BLaER1 treated with 17β-estradiol and CSF1 and Interleukin-3, amounts not matched to agents 10 nM and 100 nM (cell line): ENCODE results near the gene SLC22A4.

Experiments used
- H3K27ac ChIP-seq, 11 experiments: shearing (Covaris generic); formaldehyde crosslinking; 2 replicates each; pipeline ENCODE4 v1.8.1; 2022
- H3K27me3 ChIP-seq, 11 experiments: shearing (Covaris generic); formaldehyde crosslinking; 2 replicates each; pipeline ENCODE4 v1.8.1; 2022
- H3K36me3 ChIP-seq, 11 experiments: shearing (Covaris generic); formaldehyde crosslinking; 2 replicates each; pipeline ENCODE4 v1.8.1; 2022
- H3K4me1 ChIP-seq, 10 experiments: shearing (Covaris generic); formaldehyde crosslinking; 2 replicates each; pipeline ENCODE4 v1.8.1; 2022
- H3K4me2 ChIP-seq, 11 experiments: shearing (Covaris generic); formaldehyde crosslinking; 2 replicates each; pipeline ENCODE4 v1.8.1; 2022
- H3K4me3 ChIP-seq, 10 experiments: shearing (Covaris generic); formaldehyde crosslinking; 2 replicates each; pipeline ENCODE4 v1.8.1; 2022
- H3K9ac ChIP-seq, 11 experiments: shearing (Covaris generic); formaldehyde crosslinking; 2 replicates each; pipeline ENCODE4 v1.8.1; 2022
- H3K9me3 ChIP-seq, 11 experiments: shearing (Covaris generic); formaldehyde crosslinking; replicated peaks in 1 of 11; 2 replicates each; pipeline ENCODE4 v1.8.1; 2022
- H4K20me1 ChIP-seq, 11 experiments: shearing (Covaris generic); formaldehyde crosslinking; 2 replicates each; pipeline ENCODE4 v1.8.1; 2022
- Cebpa-rat ChIP-seq, 11 experiments: shearing (Covaris generic); IDR thresholded peaks; 2 replicates each; pipeline ENCODE4 v1.8.1; 2022

SLC22A4 gene

DNA sequence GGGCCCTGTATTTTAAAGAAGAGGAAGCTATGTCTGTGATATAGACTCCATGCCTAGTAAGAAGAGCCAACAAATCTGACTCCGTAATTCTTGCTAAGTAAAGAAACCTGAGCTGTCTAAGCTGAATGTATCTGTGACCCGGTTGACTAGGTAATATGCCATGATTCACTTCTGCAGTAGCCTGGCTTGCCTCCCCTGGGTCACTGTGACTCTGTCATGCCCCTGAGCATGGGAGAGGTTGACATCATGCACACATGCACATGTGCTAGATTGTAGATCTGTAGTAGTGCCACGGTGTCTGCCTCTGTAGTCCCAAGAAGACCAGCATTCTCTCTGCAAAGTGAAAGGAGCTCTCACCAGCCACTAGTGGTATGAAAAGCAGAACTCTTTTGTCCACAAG lies 84.4 kb downstream of the SLC22A4 start:
- Histone ChIP-seq H3K9me3 (no peaks in the 10 kb centered on the region), H4K20me1 (peaks cover 0 to 7% (median 0%) of the 10 kb centered on the region in 11 experiments; a peak in 3 of 22 replicates), H3K4me2 (no peak overlapping the region), H3K4me3 (no peak overlapping the region), H3K27ac (no peak overlapping the region), H3K4me1 (peaks cover 0 to 6% (median 0%) of the 10 kb centered on the region in 10 experiments; a peak in 2 of 20 replicates), H3K9ac (no peak overlapping the region), H3K36me3 (peaks cover 0 to 7% (median 0%) of the 10 kb centered on the region in 11 experiments; a peak in 3 of 22 replicates), H3K27me3 (no peaks in the 10 kb centered on the region)
- TF ChIP-seq Cebpa-rat (IDR thresholded peaks at IDR 0.05), result no peak

DNA sequence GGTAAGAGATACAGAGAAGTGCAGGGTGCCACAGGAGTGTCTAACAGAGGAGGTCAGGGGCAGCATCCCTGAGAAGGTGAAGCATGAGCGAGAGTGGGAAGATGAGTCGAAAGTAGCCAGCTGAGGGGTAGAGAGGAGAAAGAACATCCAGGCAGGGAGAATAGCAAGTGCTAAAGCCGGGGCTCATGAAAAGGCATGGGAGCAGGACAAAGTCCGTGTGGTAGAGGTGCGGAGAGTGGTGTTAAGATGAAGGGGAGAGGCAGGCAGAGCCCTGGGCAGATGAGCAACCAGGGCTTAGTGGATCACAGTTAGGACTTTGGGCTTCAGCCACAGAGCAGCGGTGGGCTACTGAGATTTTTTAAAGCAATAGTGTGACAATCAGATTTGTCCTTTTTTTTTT lies 85.9 kb downstream of the SLC22A4 start:
- H3K27ac ChIP-seq, result no peak overlapping the region
- H3K9ac ChIP-seq, result no peak overlapping the region
- no peaks in the 10 kb centered on the region for H3K9me3 ChIP-seq
- TF ChIP-seq Cebpa-rat (IDR thresholded peaks at IDR 0.05), result no peak
- peaks cover 0 to 7% (median 0%) of the 10 kb centered on the region in 11 experiments; a peak in 3 of 22 replicates for H4K20me1 ChIP-seq
- no peak overlapping the region for H3K4me2 ChIP-seq
- H3K36me3 ChIP-seq, result peaks cover 0 to 14% (median 0%) of the 10 kb centered on the region in 11 experiments; a peak in 3 of 22 replicates
- no peaks in the 10 kb centered on the region for H3K27me3 ChIP-seq
- no peak overlapping the region for H3K4me3 ChIP-seq
- H3K4me1 ChIP-seq, result peaks cover 0 to 6% (median under 1%) of the 10 kb centered on the region in 10 experiments; a peak in 7 of 20 replicates

DNA sequence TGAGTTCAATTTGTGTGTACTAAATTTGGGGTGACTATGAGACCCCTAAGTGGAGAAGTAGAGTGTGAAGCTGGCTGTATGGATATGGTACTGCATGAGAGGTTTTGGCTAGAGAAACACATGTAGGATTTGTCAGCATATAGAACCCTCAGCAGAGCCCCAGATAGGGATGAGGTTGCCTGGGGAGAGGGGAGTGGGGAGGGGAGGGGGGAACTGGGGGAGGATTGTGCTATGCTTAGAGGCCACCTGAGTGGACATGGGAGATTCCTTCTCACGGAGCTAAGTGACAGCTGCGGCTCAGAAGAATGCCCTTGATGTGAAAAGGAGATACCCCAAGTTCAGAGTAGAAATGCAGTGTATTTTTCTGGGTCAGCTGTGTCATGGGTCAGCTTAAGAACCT lies 86.5 kb downstream of the SLC22A4 start:
- H3K4me1 ChIP-seq, result peaks cover 3 to 9% (median 6%) of the 10 kb centered on the region in 10 experiments; a peak in 13 of 20 replicates
- H3K9me3 ChIP-seq, result no peaks in the 10 kb centered on the region
- H4K20me1 ChIP-seq, result peaks cover 0 to 7% (median 0%) of the 10 kb centered on the region in 11 experiments; a peak in 3 of 22 replicates
- peaks cover 0 to 14% (median 0%) of the 10 kb centered on the region in 11 experiments; a peak in 3 of 22 replicates for H3K36me3 ChIP-seq
- H3K27ac ChIP-seq, result no peak overlapping the region
- H3K4me3 ChIP-seq, result no peak overlapping the region
- no peak overlapping the region for H3K9ac ChIP-seq
- no peak overlapping the region for H3K4me2 ChIP-seq
- no peak for TF ChIP-seq Cebpa-rat (IDR thresholded peaks at IDR 0.05)
- H3K27me3 ChIP-seq, result no peaks in the 10 kb centered on the region

DNA sequence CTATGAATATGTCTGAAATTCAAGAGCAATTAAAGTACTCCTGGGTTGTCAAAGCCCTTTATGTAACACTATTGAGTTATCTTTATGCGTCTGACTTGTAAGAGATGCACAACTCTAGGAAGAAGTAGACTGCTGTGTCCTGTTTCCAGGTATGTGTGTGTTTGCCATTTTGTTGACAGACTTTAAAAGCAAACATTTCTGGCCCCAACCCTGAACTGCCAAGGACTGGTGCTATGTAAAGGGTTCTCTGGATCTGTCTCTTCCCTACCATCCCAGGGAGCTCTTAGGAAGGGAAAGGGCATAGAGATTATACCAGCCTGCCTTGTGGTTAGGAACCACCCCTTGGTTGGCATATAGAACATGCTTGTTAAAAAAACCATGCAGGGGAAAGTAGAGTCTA lies 87.4 kb downstream of the SLC22A4 start:
- H3K4me3 ChIP-seq, result no peak overlapping the region
- H3K4me1 ChIP-seq, result peaks cover 9 to 17% (median 15%) of the 10 kb centered on the region in 10 experiments; a peak in 19 of 20 replicates
- no peak overlapping the region for H3K9ac ChIP-seq
- no peaks in the 10 kb centered on the region for H3K27me3 ChIP-seq
- TF ChIP-seq Cebpa-rat (IDR thresholded peaks at IDR 0.05), result no peak
- H4K20me1 ChIP-seq, result peaks cover 0 to 7% (median 0%) of the 10 kb centered on the region in 11 experiments; a peak in 3 of 22 replicates
- peaks cover 0 to 14% (median 0%) of the 10 kb centered on the region in 11 experiments; a peak in 3 of 22 replicates for H3K36me3 ChIP-seq
- H3K9me3 ChIP-seq, result no peaks in the 10 kb centered on the region
- no peak overlapping the region for H3K27ac ChIP-seq
- no peak overlapping the region for H3K4me2 ChIP-seq

DNA sequence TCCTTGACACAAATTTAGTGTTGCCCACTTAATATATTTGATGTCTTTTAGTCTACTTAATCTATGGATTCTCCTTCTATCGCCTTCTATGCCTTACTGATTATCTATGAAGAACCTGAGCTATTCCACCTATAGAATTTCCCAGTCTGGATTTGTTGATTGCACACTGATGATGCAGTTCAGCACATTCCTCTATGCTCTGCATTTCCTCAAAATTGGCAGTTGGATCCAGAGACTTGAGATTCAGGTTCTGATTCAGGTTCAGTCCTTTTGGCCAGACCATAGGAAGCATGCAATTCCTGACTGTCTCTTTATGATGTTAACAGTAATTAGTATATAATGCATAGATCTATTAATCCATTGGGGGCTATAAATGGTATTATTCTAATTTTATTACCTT lies 89.1 kb downstream of the SLC22A4 start:
- H3K4me2 ChIP-seq, result no peak overlapping the region
- peaks cover 24 to 33% (median 30%) of the 10 kb centered on the region in 10 experiments for H3K4me1 ChIP-seq
- H3K27me3 ChIP-seq, result no peaks in the 10 kb centered on the region
- H3K9ac ChIP-seq, result no peak overlapping the region
- H4K20me1 ChIP-seq, result no peaks in the 10 kb centered on the region; a peak in 1 of 22 replicates
- H3K9me3 ChIP-seq, result no peaks in the 10 kb centered on the region
- no peak overlapping the region for H3K27ac ChIP-seq
- no peak overlapping the region for H3K4me3 ChIP-seq
- TF ChIP-seq Cebpa-rat (IDR thresholded peaks at IDR 0.05), result 0 out of 22 replicates have a peak, but pooled peaks of 1 of the 11 experiments have one; percentile 21
- H3K36me3 ChIP-seq, result peaks cover 0 to 14% (median 0%) of the 10 kb centered on the region in 11 experiments; a peak in 3 of 22 replicates

DNA sequence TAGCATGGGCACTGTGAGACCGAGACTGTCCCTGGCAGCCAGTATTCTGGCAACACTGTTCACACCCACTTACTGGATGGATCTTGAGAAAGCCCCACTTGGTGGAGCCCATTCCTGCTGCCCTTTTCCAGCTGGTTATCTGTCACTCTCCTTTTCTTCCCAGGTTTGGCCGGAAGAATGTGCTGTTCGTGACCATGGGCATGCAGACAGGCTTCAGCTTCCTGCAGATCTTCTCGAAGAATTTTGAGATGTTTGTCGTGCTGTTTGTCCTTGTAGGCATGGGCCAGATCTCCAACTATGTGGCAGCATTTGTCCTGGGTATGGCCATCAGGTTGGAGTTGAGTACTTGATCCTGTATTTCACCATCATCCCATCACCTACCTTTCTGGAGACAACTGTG lies 89.8 kb downstream of the SLC22A4 start:
- H4K20me1 ChIP-seq, result no peaks in the 10 kb centered on the region
- H3K4me1 ChIP-seq, result peaks cover 28 to 38% (median 36%) of the 10 kb centered on the region in 10 experiments
- no peak overlapping the region for H3K27ac ChIP-seq
- H3K9me3 ChIP-seq, result no peaks in the 10 kb centered on the region
- H3K4me3 ChIP-seq, result no peak overlapping the region
- no peak overlapping the region for H3K4me2 ChIP-seq
- H3K9ac ChIP-seq, result no peak overlapping the region
- no peak for TF ChIP-seq Cebpa-rat (IDR thresholded peaks at IDR 0.05)
- H3K27me3 ChIP-seq, result no peaks in the 10 kb centered on the region
- peaks cover 0 to 14% (median 0%) of the 10 kb centered on the region in 11 experiments; a peak in 3 of 22 replicates for H3K36me3 ChIP-seq

DNA sequence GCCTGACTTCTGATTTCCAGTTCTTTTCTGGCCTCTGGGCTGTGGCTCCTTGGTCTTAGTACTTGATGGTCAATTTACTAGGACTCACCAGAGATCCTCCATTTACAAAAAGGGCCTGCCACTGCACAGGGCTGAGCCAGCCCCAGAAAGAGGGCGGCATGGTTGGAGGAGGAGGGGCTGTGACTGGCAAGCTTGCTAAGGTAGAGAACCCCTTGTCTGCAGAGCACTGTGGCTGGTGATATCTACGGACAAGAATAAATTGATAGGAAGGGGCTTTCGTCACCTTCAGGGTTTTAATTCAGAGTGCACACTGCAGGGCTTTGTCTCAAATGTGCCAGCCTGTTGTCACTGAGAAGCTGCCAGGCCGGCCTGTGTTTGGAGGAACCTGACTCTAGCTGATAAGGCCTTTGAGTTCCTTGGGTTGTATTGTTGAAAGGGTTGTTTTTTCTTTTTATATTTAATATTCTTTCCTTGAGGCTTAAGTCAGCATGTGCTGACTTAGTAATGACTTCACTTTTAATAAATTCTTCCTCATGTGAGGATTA lies 90.4 kb downstream of the SLC22A4 start:
- Histone ChIP-seq H3K4me2 (no peak overlapping the region), H3K9ac (0 out of 22 replicates have a peak overlapping the region, but pooled peaks of 1 of the 11 experiments have one; percentile 33), H3K4me3 (no peak overlapping the region), H3K27me3 (no peaks in the 10 kb centered on the region), H4K20me1 (no peaks in the 10 kb centered on the region), H3K9me3 (no peaks in the 10 kb centered on the region), H3K36me3 (peaks cover 0 to 14% (median 0%) of the 10 kb centered on the region in 11 experiments; a peak in 3 of 22 replicates), H3K4me1 (peaks cover 34 to 43% (median 40%) of the 10 kb centered on the region in 10 experiments), H3K27ac (0 out of 22 replicates have a peak overlapping the region, but pooled peaks of 1 of the 11 experiments have one; percentile 14)
- TF ChIP-seq Cebpa-rat (IDR thresholded peaks at IDR 0.05), result no peak

DNA sequence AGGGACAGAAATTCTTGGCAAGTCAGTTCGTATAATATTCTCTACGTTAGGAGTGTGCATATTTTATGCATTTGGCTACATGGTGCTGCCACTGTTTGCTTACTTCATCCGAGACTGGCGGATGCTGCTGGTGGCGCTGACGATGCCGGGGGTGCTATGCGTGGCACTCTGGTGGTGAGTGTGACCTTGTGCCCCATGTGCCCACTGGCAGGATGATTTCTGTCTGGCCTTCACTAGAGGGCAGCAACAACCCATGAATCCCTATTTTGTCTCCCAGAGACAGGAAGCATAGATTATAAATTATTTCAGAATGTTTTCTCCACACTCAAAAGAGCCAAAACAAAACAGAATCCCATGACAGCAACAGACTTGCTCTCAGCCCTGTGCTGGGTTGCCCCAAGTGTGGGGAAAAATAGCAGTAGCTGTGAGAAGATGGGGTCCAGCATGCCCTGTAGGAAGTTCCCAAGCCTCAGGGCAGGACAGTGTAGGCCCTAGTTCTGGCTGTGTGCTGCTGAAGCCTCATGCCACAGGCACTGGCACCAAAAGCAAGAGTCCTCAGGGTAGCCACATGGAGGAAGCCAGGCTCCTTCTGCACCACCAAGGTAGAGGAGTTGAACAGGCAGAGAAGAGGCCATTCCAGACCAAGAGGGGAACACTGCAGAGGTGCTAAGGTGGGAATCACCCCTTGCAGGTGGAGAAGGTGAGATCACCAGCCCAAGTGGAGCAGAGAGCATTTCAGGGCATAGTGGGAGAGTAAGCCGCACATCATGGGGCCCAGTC lies 91.3 kb downstream of the SLC22A4 start:
- Histone ChIP-seq H3K4me2 (peak overlapping the region in 5 of 11 experiments; percentile 6 to 20 (median 15); a peak in 3 of 22 replicates), H3K9me3 (no peaks in the 10 kb centered on the region), H3K4me1 (peaks cover 43 to 52% (median 47%) of the 10 kb centered on the region in 10 experiments), H3K36me3 (peaks cover 0 to 7% (median 0%) of the 10 kb centered on the region in 11 experiments; a peak in 3 of 22 replicates), H4K20me1 (no peaks in the 10 kb centered on the region), H3K9ac (peak overlapping the region in 2 of 11 experiments; percentile 2 to 33; a peak in 1 of 22 replicates), H3K4me3 (no peak overlapping the region), H3K27ac (peak overlapping the region in 5 of 11 experiments; percentile 2 to 47 (median 42); a peak in 8 of 22 replicates), H3K27me3 (no peaks in the 10 kb centered on the region)
- TF ChIP-seq Cebpa-rat (IDR thresholded peaks at IDR 0.05), result no peak
